GM19328 (cell line): Measurements from ENCODE around the gene LSM7.

Experiments used
- ATAC-seq: cut with Tn5 transposase; IDR thresholded peaks from one replicate; pipeline ENCODE4 v1.9.1; 2021; ENCODE audit warnings: mild to moderate bottlenecking, moderate library complexity; ENCODE audit not compliant: unreplicated experiment

LSM7 gene

DNA sequence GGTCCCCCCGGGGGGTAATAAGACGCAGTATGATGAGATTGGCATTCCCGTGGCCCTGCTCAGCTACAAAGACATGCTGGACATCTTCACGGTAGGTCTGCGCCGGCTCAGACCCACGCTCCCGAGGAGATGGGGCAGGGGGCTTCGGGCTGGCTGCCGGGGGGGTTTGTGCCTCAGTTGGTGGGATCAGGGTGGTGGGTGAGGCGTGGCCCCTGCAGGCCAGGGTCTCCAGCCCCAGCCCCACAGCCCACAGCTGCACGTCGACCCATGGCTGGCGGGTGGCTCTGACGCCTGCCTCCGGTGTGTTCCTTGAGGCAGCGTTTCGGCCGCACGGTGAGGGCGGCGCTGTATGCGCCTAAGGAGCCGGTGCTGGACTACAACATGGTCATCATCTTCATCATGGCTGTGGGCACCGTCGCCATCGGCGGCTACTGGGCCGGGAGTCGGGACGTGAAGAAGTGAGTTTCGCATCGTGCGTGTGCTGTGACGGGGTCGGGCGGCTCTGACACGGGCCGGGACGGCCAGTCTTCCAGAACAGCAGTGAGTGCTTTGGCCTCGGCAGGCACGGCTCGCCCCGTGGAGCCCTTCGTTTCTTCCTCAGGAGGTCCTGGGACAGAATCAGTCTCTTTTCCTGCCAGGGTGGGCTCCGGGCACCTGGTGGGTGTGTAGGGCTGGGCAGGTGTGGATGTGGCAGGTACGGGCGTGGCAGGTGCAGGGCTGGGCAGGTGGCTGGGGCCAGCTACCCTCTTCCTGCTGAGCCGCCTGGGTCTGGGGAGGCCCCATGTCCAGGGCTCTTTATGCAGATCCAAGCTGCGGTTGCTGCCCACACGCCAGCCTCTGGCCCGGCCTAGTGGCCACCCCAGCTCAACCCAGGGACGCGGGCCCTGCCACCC is 10.6 kb upstream of the LSM7 start:
- no peak for ATAC-seq

DNA sequence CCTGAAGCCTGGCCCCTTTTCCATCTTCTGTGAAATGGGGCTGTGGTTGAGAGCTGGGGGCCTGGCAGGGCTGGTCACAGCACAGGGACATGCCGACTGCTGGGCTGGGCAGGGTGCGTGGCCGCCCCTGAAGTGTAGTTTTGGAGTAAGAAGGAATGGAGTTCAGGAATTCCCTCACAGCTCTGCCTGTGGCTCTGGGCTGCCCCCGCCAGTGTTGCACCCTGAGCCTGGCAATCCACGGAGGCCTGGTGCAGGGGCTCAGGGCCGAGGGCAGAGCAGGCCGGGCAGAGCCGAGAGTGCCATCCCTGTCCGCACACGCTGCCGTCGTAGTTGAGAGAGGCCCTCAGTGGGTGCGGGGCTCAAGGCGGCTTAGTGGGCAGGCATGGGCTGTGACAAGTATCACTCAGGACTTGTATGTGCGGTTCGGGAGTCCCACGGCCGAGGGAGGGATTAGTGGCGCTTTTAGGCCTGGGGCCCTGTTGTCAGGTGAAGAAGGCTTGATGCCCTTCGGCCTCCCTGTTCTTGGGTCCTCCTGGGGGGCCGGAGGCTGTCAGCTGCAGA is 9.7 kb upstream of the LSM7 start:
- no peak for ATAC-seq

DNA sequence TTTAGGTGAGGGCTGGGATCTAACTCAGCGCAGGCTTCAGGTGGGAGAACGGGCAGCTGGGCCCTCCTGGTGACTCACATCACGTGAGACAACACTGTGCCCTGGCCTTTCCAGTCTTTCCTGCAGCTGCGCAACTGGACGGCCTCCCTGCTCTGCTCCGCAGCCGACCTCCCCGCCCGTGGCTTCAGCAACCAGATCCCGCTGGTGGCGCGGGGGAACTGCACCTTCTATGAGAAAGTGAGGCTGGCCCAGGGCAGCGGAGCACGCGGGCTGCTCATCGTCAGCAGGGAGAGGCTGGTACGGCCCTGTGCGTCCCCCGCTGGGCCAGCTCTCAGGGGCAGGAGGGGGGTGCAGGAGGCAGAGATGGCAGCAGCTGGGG is 8.9 kb upstream of the LSM7 start:
- ATAC-seq = no peak

DNA sequence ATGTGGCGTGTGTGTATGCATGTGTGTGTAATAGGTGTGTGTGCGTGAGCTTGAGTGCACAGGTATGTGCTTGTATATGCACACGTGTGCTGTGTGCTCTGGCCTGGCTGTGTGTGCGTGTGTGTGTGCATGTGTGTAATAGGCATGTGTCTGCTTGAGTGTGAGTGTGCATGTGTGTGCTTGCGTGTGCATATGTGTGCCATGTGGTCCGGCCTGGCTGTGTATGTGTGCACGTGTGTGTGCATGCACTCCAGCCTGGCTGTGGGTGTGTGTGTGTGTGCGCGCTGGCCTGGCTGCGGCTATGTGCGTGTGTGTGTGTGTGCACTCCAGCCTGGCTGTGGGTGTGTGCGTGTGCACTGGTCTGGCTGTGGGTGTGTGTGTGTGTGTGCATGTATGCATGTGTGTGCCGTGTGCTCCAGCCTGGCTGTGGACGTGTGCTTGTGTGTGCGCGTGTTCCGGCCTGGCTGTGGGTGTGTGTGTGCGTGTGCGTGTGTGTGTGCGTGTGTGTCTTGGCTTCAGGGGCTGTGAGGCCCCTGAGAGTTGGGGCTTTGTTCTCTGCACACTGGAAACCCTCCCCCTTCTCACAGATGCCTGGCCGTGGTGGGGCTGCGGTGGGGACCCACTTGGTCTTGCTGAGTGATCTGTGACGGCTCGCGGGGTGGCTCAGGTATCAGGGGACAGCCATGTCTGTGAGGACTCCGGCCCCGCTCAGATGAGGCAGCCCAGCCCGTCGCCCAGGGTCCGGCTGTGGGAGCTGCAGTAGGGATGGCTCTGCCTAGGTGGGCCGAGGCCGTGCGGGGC is 8.3 kb upstream of the LSM7 start:
- ATAC-seq = no peak

DNA sequence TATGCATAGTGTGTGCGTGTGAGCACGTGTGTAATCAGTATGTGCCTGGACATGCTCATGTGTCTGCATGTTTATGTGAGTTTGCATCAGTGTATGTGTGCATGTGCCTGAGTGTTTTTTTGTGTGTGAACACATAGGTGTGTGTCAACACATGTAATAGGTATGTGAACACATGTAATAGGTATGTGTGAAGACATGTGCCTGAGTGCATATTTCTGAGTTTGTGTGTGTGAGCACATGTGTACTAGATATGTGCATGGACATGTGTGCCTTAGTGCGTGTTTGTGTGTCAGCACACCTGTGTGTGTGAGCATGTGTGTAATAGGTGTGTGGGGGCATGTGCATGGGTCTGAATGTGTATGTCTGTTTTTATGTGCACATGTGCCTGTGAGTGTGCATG is 7.5 kb upstream of the LSM7 start:
- ATAC-seq = no peak

DNA sequence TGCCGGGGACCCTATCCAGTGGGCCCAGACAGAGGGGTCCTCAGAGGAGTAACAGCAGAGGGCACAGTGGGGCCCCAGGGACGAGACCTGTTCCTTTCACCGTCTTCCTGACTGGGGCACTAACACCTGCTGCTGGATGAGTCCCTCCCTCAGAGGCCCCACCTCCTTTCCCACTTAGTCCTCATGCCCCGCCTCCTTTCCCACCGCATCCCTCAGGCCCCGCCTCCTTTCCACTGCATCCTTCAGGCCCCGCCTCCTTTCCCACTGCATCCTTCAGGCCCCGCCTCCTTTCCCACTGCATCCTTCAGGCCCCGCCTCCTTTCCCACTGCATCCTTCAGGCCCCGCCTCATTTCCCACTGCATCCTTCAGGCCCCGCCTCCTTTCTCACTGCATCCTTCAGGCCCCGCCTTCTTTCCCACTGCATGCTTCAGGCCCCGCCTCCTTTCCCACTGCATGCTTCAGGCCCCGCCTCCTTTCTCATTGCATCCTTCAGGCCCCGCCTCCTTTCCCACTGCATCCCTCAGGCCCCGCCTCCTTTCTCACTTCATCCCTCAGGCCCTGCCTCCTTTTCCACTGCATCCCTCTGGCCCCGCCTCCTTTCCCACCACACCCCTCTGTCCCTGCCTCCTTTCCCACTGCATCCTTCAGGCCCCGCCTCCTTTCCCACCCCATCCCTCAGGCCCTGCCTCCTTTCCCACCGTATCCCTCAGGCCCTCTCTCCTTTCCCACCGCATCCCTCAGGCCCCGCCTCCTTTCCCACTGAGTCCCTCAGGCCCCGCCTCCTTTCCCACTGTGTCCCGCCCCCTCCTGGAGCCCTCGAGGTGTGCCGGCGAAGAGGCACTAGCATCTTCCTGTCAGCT is 6.8 kb upstream of the LSM7 start:
- no peak for ATAC-seq

DNA sequence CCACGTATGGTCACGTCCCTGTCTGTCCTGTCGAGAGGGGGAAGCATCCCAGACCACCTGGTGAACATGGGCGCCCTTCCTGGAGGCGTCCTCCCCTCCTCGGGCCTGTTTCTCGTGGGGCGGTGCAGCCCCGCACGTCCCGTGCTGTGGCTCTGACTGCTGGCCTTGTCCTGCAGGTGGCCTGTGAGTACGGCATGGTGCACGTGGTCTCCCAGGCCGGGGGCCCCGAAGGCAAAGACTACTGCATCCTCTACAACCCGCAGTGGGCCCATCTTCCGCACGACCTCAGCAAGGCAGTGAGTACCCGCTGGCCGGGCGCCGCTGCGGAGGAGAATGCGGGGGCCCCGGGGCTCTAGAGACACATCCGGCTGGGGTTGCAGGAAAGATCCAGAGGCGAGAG is 6.0 kb upstream of the LSM7 start:
- ATAC-seq = no peak

DNA sequence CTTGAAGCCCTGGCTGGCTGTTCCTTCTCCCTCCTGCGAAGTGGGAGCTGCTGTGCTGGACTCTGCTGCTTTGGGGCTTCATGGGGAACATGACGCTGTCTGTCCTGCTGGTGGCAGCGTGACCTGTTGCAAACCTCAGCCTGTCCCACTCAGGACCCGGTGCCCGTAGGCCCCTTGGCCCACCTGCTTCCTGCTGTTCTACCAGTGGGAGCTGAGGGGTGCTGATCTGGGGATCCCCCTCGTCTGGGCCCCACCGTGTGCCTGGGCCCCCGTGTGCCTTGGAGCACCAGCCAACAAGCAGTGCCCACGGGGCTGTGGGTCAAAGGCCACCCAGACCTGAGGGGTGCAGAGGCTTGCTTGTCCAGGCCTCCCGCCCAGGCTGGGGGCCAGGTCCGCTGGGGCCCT is 5.4 kb upstream of the LSM7 start:
- no peak for ATAC-seq

DNA sequence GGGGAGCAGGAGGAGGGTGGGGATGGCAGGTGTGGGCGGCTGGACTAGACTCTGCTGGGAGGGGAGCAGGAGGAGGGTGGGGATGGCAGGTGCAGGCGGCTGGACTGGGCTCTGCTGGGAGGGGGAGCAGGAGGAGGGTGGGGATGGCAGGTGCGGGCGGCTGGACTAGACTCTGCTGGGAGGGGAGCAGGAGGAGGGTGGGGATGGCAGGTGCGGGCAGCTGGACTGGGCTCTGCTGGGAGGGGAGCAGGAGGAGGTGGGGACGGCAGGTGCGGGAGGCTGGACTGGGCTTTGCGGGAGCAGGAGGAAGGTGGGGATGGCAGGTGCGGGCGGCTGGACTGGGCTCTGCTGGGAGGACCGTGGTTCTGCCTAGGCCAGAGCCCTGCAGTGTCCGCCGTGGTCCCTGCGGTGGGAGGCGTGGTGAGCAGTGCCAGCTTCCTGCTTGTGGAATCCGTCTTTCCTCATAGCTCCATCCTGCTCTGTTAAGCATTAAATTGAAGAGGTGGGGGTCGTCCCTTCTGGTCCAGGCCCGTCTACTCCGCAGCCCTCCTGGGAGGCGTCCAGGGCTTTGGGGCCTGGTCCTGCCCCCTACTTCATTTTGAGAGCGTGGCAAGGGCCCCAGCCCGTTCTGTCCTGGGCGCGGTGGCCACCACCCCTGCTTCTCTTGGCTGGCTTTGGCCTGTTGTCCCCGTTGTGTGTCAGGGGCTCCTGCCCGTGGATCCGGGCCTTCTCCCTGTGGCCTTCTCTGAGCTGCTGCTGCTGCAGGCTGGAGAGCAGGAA is 4.8 kb upstream of the LSM7 start:
- no peak for ATAC-seq

DNA sequence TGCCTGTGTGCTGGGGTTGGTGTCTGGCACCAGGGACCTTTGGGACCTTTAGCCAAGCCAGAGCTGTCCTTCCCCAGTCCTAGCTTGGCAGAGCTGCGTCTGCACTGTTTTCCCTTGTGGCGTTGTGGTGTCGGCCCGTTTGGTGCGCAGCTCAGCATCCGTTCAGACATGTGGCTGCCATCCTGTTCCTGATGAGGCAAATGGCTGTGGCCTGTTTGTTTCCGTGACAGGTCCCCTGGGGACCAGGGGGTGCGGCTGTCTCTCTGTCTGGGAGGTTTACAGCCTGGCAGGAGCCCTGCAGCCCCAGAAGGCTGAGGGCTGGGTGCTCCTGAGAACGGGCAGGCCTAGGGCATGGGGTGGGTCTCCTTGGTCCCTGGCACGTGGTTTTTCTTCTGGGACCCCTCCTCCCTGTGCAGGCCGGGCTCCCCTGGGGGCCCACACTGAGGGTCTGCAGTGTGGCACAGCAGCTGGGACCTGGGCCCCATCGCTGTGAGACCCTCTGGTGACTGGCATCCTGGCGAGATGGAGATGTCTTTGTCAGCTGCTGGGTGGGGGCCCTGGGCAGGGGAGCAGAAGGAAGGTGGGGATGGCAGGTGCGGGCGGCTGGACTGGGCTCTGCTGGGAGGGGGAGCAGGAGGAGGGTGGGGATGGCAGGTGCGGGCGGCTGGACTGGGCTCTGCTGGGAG is 4.1 kb upstream of the LSM7 start:
- ATAC-seq = no peak

DNA sequence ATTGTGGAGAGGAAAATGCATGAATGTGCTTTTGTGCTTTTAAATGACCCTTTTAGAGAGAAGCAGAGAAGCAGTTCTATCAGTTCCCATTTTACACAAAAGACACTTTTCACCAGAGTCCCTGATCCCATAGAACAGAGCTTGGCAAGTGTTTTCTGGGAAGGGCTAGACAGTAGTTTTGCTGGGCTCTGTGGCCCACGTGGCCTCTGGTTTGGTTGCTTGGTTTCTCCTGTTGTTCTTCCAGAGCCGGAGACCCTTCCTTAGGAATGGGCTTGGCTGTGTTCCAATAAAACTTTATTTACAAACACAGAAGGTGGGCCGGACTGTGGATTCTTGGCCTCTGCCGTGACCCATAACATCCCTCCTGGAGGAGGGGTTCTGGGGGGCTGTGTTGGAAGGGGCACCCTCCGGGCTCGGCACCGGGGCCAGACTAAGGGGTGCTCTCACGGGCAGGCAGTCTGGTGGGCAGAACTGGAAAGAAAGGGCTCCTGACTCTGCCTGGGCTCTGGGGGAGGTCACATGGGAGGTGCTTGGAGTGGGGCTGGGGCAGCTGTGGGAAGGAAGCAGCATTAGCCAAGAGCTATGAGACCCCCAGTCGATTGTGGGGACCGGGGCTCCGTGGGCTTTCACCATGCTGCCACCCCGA is 3.3 kb upstream of the LSM7 start:
- ATAC-seq = no peak

DNA sequence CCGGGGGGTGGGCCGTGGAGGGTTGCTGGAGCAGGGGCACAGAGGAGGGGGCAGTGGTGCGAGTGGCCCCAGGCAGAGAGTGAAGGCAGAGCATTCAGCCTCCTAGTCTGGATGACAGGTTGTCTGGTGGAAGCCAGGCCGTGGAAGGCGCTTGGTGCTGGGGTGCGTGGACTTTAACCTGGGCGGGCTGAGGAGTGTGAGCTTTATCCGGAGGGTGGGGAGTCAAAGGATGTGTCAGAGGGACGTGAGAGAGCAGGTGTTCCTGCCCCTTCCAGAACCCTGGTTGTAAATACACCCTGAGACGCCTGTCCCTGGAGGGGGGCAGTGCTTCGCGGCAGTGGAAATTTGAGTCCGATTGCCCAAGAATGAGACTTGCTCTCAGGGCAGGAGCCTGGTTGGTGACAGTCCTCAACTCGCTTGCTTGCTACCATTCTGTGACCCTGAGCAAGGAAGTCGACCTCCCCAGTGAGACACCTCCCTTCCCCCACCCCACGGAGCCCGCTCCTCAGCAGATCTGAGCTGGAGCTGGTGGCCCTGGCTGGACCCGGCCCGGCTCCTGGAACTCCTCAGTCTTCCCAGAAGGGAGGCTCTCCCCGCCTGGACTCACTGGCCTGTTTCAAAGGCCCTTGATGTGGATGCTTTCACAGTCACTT is 2.4 kb upstream of the LSM7 start:
- ATAC-seq = no peak

DNA sequence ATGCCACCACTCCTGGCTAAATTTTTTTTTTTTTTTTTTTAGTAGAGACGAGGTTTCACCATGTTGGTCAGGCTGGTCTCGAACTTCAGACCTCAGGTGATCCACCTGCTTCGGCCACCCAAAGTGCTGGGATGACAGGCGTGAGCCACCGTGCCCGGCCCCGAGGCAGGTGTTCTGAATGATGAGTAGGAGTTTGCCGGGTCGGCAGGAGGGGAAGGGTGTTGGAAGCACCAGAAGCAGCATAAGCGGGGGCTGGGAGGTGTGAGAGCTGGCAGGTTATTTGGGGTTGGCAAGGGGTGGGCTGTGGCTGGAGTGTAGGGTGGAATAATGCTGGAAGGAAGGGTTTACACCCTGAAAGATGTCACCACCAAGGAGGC is 1.9 kb upstream of the LSM7 start:
- no peak for ATAC-seq

DNA sequence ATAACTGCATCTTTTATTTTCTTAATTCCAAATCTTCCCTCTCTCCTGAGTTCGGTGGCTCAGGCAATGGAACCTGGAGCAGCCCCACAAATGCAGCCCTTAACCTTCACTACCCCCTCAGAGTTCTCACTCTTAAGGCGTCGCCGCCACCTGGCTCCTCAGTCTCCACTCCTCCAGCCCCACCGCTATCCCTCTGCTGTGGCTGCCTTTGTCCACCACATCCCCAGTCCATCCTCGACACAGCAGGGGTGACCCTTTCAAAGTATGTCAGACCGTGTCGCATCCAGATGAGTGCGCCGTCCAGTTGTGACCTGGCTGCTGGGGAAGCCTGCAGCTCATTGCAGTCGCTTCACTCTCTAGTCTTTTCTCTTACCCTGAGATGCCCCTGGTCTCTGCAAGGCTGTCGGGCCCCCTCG is 1.1 kb upstream of the LSM7 start:
- ATAC-seq = no peak

DNA sequence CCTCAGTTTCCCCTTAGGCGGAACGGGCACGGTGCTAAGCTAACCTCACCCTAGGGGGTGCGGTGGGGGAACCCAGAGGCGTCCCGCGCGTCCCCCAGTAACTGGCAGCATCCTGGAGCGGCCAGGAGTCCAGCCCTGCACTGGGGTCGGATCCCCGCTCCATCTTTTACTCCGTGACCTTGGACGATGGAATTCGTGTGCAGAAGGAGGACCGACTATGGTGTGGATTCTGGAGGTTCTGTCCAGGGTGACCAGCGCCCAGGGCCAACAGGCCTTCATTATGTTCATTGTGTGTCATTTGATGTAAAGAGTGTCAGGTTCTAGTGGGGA is 728 bp upstream of the LSM7 start:
- no peak for ATAC-seq

DNA sequence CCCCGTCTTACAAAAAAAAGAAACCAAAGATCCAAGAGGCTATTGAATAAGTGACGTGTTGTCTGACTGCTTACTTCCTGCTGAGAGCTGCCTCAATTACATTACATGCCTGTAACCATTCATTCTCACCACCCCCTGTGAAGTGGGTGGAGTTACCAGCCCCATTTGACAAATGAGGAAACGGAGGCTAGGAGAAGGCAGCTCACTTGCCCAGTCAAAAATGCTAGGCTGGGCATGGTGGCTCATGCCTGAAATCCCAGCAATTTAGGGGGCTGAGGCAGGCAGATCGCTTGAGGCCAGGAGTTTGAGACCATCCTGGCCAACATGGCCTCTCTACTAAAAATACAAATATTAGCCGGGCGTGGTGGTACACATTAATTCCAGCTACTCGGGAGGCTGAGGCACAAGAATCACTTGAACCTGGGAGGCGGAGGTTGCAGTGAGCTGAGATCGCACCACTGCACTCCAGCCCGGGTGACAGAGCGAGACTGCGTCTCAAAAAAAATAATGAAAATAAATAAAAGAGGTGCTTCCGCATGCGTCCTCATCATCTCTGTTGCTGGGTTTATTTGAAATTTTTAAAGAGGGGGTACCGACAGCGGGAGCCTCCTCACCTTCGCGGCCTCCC is 499 bp downstream of the LSM7 start:
- no peak for ATAC-seq

DNA sequence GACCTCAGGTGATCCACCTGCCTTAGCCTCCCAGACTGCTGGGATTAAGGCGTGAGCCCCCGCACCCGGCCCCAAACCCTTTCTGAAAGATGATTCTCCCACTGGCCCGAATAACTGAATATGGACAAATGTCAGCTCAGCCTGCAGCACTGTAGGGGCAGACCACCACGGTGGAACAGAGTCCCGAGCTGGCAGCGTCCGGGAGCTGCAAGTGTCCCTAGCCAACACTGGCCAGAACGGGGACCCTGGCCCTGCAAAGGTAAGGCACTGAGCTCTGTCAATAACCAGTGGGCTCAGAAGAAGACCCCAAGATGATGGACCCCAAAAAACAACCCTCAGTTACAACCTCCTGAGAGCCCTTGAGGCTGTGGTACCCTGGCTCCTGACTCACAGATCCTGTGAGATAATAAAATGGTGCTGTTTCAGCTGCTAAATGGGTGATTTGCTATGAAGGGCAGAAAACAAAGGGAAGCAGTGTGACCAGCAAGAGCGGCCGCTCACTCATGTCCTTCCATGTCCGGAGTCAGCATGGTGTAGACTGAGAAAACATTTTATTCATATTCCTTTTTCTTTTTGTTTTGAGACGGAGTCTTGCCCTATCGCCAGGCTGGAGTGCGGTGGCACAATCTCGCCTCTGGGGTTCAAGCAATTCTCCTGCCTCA is 1.6 kb downstream of the LSM7 start:
- ATAC-seq = no peak
